Bronchial epithelial cell (primary cell): ENCODE data around the gene SLC17A9. TPM values are rescaled to one million over a fixed set of nuclear protein-coding genes. Genes with fewer than 3 reads are reported as not detected.

Source experiments
- DNase-seq: peaks from one replicate; pipeline ENCODE4 v3.0.0-alpha.2; 2010; ENCODE audit warnings: low read depth
- FAIRE-seq: peaks from 2 replicates; lab custom pipeline; 2011; peaks lifted over from hg19 to GRCh38; lab: Jason Lieb, UNC
- H3K27me3 ChIP-seq: 2 replicates; pipeline ENCODE4 v1.5.1; 2011; ENCODE audit warnings: low read length; ENCODE audit not compliant: control insufficient read depth, insufficient read depth
- H3K36me3 ChIP-seq: 2 replicates; pipeline ENCODE4 v1.5.1; 2011; ENCODE audit warnings: low read length; ENCODE audit not compliant: control insufficient read depth, insufficient read depth
- H3K4me3 ChIP-seq: 2 replicates; pipeline ENCODE4 v1.5.1; 2011; ENCODE audit warnings: mild to moderate bottlenecking, low read depth, low read length, control low read depth
- CTCF ChIP-seq: IDR thresholded peaks from 2 replicates; pipeline ENCODE4 v1.5.1; 2011; ENCODE audit warnings: mild to moderate bottlenecking, moderate library complexity, low read length, control low read depth, inconsistent platforms; ENCODE audit not compliant: insufficient read depth, severe bottlenecking
- total RNA-seq: library from RNA; depleted of rRNA; stranded (reverse); fragments of >200 nt; gene quantifications from 2 replicates; pipeline ENCODE4 v1.2.1, GENCODE V29; 2014

Gene SLC17A9
- total RNA-seq, 1 donor from 2014 or later, result 0.53 TPM

- no peaks in the 10 kb centered on the region for H3K36me3 ChIP-seq
- H3K27me3 ChIP-seq, result peaks cover 36% of the 10 kb centered on the region
- no peak for TF ChIP-seq CTCF
- FAIRE-seq (no peak), DNase-seq (no peak)
- H3K4me3 ChIP-seq, result no peak overlapping the region
These were observed 51.0 kb downstream of the SLC17A9 start for GRCh38 chr20:63003546-63003945.

- no peak overlapping the region for H3K4me3 ChIP-seq
- DNase-seq (peak; percentile 18), FAIRE-seq (no peak)
- TF ChIP-seq CTCF, result no peak
- peaks cover 42% of the 10 kb centered on the region for H3K27me3 ChIP-seq
- no peaks in the 10 kb centered on the region for H3K36me3 ChIP-seq
These were observed 52.3 kb downstream of the SLC17A9 start for GRCh38 chr20:63004607-63005364.

GRCh38 chr20:63005365-63005861 lies 52.9 kb downstream of the SLC17A9 start:
- Histone ChIP-seq H3K36me3 (no peaks in the 10 kb centered on the region), H3K4me3 (no peak overlapping the region), H3K27me3 (peaks cover 43% of the 10 kb centered on the region)
- DNase-seq, result no peak
- no peak for FAIRE-seq
- no peak for TF ChIP-seq CTCF

- no peaks in the 10 kb centered on the region for H3K36me3 ChIP-seq
- FAIRE-seq (no peak), DNase-seq (no peak)
- TF ChIP-seq CTCF, result no peak
- no peak overlapping the region for H3K4me3 ChIP-seq
- H3K27me3 ChIP-seq, result peaks cover 43% of the 10 kb centered on the region
These were observed 53.5 kb downstream of the SLC17A9 start for GRCh38 chr20:63005862-63006539.

- H3K27me3 ChIP-seq, result peaks cover 40% of the 10 kb centered on the region
- no peaks in the 10 kb centered on the region for H3K36me3 ChIP-seq
- DNase-seq, result no peak
- H3K4me3 ChIP-seq, result no peak within 1 kb of the TSS
- TF ChIP-seq CTCF, result no peak
- no peak for FAIRE-seq
These were observed 54.2 kb downstream of the SLC17A9 start, which contains the start of gene BHLHE23 for GRCh38 chr20:63006540-63007359. Gene BHLHE23, minus strand, starts transcription at chr20:63006964. Its CDS starts 190 bp downstream, at chr20:63006774.
